ENCODE data around the gene CARF. TPM values are rescaled to one million over a fixed set of nuclear protein-coding genes. Genes with fewer than 3 reads are reported as not detected.
A peak's percentile ranks its signal among the peaks of the same experiment; 100 is the strongest.

CARF gene
- total RNA-seq, 2 experiments from 2014 or later, result 14.7 to 17.5 TPM

DNA sequence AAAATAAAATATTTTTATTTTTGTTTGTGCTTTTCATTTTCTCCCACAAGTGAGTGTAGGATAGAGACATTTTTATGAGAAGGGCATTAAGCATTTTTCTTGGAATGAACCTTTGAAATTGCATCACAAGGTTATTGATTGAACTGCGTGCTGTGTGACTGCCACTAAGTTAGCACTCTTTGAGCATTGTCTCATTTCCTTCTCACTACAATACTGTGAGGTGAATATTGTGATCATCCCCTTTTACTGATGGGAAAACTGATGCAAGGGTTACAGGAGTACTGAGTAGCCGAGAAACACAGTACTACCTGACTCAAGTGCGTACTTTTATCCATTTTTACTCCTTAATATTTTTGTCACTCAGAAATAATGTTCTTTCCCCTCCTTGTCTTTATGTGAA lies 104.6 kb downstream of the CARF start:
- H3K36me3 ChIP-seq (ENCODE audit: insufficient read depth, low read length), result no peaks in the 10 kb centered on the region
- H3K9me2 ChIP-seq (ENCODE audit: insufficient read depth, low read length), result no peaks in the 10 kb centered on the region
- no peak overlapping the region for H3K27ac ChIP-seq (ENCODE audit: low read depth, low read length, poor library complexity, severe bottlenecking)
- no peak for DNase-seq (ENCODE audit: low spot score)
- H3K4me2 ChIP-seq (ENCODE audit: low read length), result peak overlapping the region; percentile 38; the same call in 1 of the 2 replicates
- H3K4me1 ChIP-seq (ENCODE audit: insufficient read depth, low read length, poor library complexity, severe bottlenecking), result peaks cover 19% of the 10 kb centered on the region
- CTCF ChIA-PET (ENCODE audit: unreplicated experiment), result interaction anchor here (1.2 kb wide), 1 partner anchor 15 kb away, joined by 3 read pairs; no protein-coding TSS in a partner anchor
- H3K4me3 ChIP-seq (ENCODE audit: low read depth, low read length, poor library complexity, severe bottlenecking), result no peak overlapping the region
- POLR2A ChIA-PET, result interaction anchor here (1.7 kb wide), 1 partner anchor 98 kb away, joined by 4 read pairs; no protein-coding TSS in a partner anchor
- H4K20me1 ChIP-seq (ENCODE audit: insufficient read depth, low read length), result no peaks in the 10 kb centered on the region
- no peaks in the 10 kb centered on the region for H3K9me3 ChIP-seq (ENCODE audit: low read length)
- H3K79me2 ChIP-seq (ENCODE audit: insufficient read depth, low read depth, low read length), result no peaks in the 10 kb centered on the region
- BruUV-seq (replicated peaks), result no TSS peak
- no peak overlapping the region for H2AFZ ChIP-seq (ENCODE audit: low read length)
- intact Hi-C loops (cut with micrococcal nuclease; ENCODE audit: unreplicated experiment), result loop anchor here (10.0 kb wide), 1 partner anchor 432 kb away; no protein-coding TSS in a partner anchor
- no peak for TF ChIP-seq EZH2phosphoT487 (IDR thresholded peaks at IDR 0.05; ENCODE audit: borderline replicate concordance, low read depth, low read length)
- TF ChIP-seq, protein P1, sequence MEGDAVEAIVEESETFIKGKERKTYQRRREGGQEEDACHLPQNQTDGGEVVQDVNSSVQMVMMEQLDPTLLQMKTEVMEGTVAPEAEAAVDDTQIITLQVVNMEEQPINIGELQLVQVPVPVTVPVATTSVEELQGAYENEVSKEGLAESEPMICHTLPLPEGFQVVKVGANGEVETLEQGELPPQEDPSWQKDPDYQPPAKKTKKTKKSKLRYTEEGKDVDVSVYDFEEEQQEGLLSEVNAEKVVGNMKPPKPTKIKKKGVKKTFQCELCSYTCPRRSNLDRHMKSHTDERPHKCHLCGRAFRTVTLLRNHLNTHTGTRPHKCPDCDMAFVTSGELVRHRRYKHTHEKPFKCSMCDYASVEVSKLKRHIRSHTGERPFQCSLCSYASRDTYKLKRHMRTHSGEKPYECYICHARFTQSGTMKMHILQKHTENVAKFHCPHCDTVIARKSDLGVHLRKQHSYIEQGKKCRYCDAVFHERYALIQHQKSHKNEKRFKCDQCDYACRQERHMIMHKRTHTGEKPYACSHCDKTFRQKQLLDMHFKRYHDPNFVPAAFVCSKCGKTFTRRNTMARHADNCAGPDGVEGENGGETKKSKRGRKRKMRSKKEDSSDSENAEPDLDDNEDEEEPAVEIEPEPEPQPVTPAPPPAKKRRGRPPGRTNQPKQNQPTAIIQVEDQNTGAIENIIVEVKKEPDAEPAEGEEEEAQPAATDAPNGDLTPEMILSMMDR (conservative IDR thresholded peaks at IDR 0.05; ENCODE audit: low read length), result no peak

DNA sequence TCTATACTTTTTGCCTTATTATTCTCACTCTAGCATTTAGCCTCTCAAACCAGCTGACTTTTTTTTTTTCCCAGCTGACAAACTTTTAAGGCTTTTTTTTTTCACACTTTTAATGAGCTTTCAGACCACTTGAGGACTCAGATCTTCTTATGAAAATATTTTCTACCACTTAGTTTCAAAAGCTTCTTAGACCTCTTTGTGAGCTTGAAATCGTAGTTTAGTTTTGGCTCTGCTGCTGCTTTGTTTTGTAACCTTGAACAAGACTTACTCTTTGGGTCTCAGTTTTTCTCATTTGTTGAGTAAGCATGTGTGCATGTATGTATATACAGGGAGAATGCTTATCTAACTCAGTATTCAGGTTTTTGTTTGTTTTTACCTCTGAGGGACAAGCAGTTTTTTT lies 106.1 kb downstream of the CARF start:
- H3K79me2 ChIP-seq (ENCODE audit: insufficient read depth, low read depth, low read length), result no peaks in the 10 kb centered on the region
- peak overlapping the region; percentile 58 for H3K4me2 ChIP-seq (ENCODE audit: low read length)
- no TSS peak for BruUV-seq (replicated peaks)
- TF ChIP-seq, protein P1 (conservative IDR thresholded peaks at IDR 0.05; ENCODE audit: low read length), result no peak
- TF ChIP-seq EZH2phosphoT487 (IDR thresholded peaks at IDR 0.05; ENCODE audit: borderline replicate concordance, low read depth, low read length), result no peak
- H3K9me2 ChIP-seq (ENCODE audit: insufficient read depth, low read length), result no peaks in the 10 kb centered on the region
- no peak for DNase-seq (ENCODE audit: low spot score)
- no peaks in the 10 kb centered on the region for H3K9me3 ChIP-seq (ENCODE audit: low read length)
- H2AFZ ChIP-seq (ENCODE audit: low read length), result 0 out of 2 replicates have a peak overlapping the region, but pooled peaks have one; percentile 7
- no peak overlapping the region for H3K27ac ChIP-seq (ENCODE audit: low read depth, low read length, poor library complexity, severe bottlenecking)
- intact Hi-C loops (cut with micrococcal nuclease; ENCODE audit: unreplicated experiment), result loop anchor here (10.0 kb wide), 1 partner anchor 433 kb away; no protein-coding TSS in a partner anchor
- POLR2A ChIA-PET, result interaction anchor here (0.6 to 1.7 kb wide), 10 partner anchors 10 to 952 kb away, joined by 3 to 5 read pairs (median 3); no protein-coding TSS in a partner anchor
- no peaks in the 10 kb centered on the region for H3K36me3 ChIP-seq (ENCODE audit: insufficient read depth, low read length)
- H3K4me1 ChIP-seq (ENCODE audit: insufficient read depth, low read length, poor library complexity, severe bottlenecking), result peaks cover 24% of the 10 kb centered on the region
- CTCF ChIA-PET (ENCODE audit: unreplicated experiment), result no interaction called here
- H4K20me1 ChIP-seq (ENCODE audit: insufficient read depth, low read length), result no peaks in the 10 kb centered on the region
- peak overlapping the region; percentile 32 for H3K4me3 ChIP-seq (ENCODE audit: low read depth, low read length, poor library complexity, severe bottlenecking)

DNA sequence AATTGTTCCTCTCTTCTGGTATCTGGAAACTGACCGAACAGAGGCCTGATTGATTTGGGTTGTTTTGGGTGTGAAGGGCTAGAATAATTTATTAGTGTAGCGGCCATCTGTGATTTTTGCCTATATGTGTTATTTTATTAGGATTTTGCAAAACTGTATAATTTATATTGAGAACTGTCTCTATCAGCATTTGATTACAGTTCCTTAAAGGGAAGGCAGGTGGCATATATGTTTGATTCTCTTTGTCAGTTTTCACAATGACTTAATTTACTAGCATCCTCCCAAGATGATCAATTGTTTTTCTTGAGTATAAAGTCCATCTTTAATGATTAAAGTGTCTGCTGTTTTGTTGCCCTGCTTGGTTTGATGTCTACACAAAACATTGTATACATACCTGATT lies 107.1 kb downstream of the CARF start:
- no peak for DNase-seq (ENCODE audit: low spot score)
- no peaks in the 10 kb centered on the region for H3K9me3 ChIP-seq (ENCODE audit: low read length)
- TF ChIP-seq, protein P1 (conservative IDR thresholded peaks at IDR 0.05; ENCODE audit: low read length), result peak; percentile 38; the same call in 1 of the 2 replicates
- no peak for TF ChIP-seq EZH2phosphoT487 (IDR thresholded peaks at IDR 0.05; ENCODE audit: borderline replicate concordance, low read depth, low read length)
- no peaks in the 10 kb centered on the region for H3K9me2 ChIP-seq (ENCODE audit: insufficient read depth, low read length)
- no peak overlapping the region for H3K4me3 ChIP-seq (ENCODE audit: low read depth, low read length, poor library complexity, severe bottlenecking)
- H3K79me2 ChIP-seq (ENCODE audit: insufficient read depth, low read depth, low read length), result no peaks in the 10 kb centered on the region
- CTCF ChIA-PET (ENCODE audit: unreplicated experiment), result no interaction called here
- POLR2A ChIA-PET, result no interaction called here
- H3K36me3 ChIP-seq (ENCODE audit: insufficient read depth, low read length), result no peaks in the 10 kb centered on the region
- peaks cover 18% of the 10 kb centered on the region for H3K4me1 ChIP-seq (ENCODE audit: insufficient read depth, low read length, poor library complexity, severe bottlenecking)
- intact Hi-C loops (cut with micrococcal nuclease; ENCODE audit: unreplicated experiment), result loop anchor here (10.0 kb wide), 1 partner anchor 434 kb away; no protein-coding TSS in a partner anchor
- H3K27ac ChIP-seq (ENCODE audit: low read depth, low read length, poor library complexity, severe bottlenecking), result no peak overlapping the region
- H2AFZ ChIP-seq (ENCODE audit: low read length), result no peak overlapping the region
- no peaks in the 10 kb centered on the region for H4K20me1 ChIP-seq (ENCODE audit: insufficient read depth, low read length)
- H3K4me2 ChIP-seq (ENCODE audit: low read length), result peak overlapping the region; percentile 58; the same call in 1 of the 2 replicates
- BruUV-seq (replicated peaks), result no TSS peak
